Left renal pelvis (tissue), 4 donors: ENCODE data around the gene FAM131C. TPM values are rescaled to one million over a fixed set of nuclear protein-coding genes. Genes with fewer than 3 reads are reported as not detected.
"Not testable (repeated sequence)": the region's sequence is repeated elsewhere in the genome, so short reads cannot be mapped to it uniquely, and the experiment has no call there.

Source experiments
- DNase-seq, 4 donors: peaks; one replicate each; pipeline ENCODE4 v3.0.0-alpha.2; 2013; ENCODE audit warnings: low read depth in 4 of 4, low spot score in 3 of 4
- polyA plus RNA-seq, 4 donors: library from polyadenylated mRNA; unstranded; fragments of 120-200 nt; gene quantifications; one replicate each; pipeline ENCODE4 v1.2.1, GENCODE V29; 2013; ENCODE audit not compliant: insufficient read length in 4 of 4

The FAM131C gene
- polyA plus RNA-seq, 4 donors = 1.6 to 1.8 (median 1.7) TPM; not detected in 1

GRCh38 chr1:16062687-16063075, 10.8 kb downstream of the FAM131C start:
- not testable (repeated sequence) for DNase-seq

- DNase-seq = not testable (repeated sequence)
Measured at GRCh38 chr1:16061989-16062686, 11.3 kb downstream of the FAM131C start.

GRCh38 chr1:16061266-16061665, 12.2 kb downstream of the FAM131C start:
- DNase-seq = no peak

GRCh38 chr1:16058394-16059120, 14.9 kb downstream of the FAM131C start:
- DNase-seq = not testable (repeated sequence)

GRCh38 chr1:16057314-16057915, 16.0 kb downstream of the FAM131C start:
- not testable (repeated sequence) for DNase-seq

GRCh38 chr1:16056521-16056912, 16.9 kb downstream of the FAM131C start:
- DNase-seq = not testable (repeated sequence)

GRCh38 chr1:16055613-16056520, 17.6 kb downstream of the FAM131C start:
- peak; percentile 44 to 75 (median 70) for DNase-seq

- no peak for DNase-seq
Measured at GRCh38 chr1:16054598-16055540, 18.6 kb downstream of the FAM131C start.

- no peak for DNase-seq
Measured at GRCh38 chr1:16053781-16054502, 19.5 kb downstream of the FAM131C start.

- not testable (repeated sequence) for DNase-seq
Measured at GRCh38 chr1:16051949-16052348, 21.5 kb downstream of the FAM131C start.

GRCh38 chr1:16051039-16051438, 22.4 kb downstream of the FAM131C start:
- DNase-seq = no peak

- no peak for DNase-seq
Measured at GRCh38 chr1:16050328-16050727, 23.1 kb downstream of the FAM131C start.

GRCh38 chr1:16048573-16049189, 24.8 kb downstream of the FAM131C start:
- DNase-seq = peak in 3 of 4 donors; percentile 61 to 76 (median 67)

- no peak for DNase-seq
Measured at GRCh38 chr1:16047791-16048475, 25.5 kb downstream of the FAM131C start.

GRCh38 chr1:16046842-16047241, 26.6 kb downstream of the FAM131C start:
- DNase-seq = no peak

- no peak for DNase-seq
Measured at GRCh38 chr1:16043950-16044349, 29.5 kb downstream of the FAM131C start.

- DNase-seq = no peak
Measured at GRCh38 chr1:16043521-16043920, 29.9 kb downstream of the FAM131C start, which contains the start of gene CLCNKB. CLCNKB (plus strand) TSS chr1:16043782; CDS start chr1:16044493, 711 bp downstream.

- not testable (repeated sequence) for DNase-seq
Measured at GRCh38 chr1:16042654-16043053, 30.8 kb downstream of the FAM131C start.
